Stimulated activated CD8-positive, alpha-beta memory T cell treated with anti-CD3 and anti-CD28 coated beads, Interleukin-7, amount 100 ng/mL, for 48 hours (primary cell): Measurements from ENCODE around the gene AACS.
A peak's percentile ranks its signal among the peaks of the same experiment; 100 is the strongest.
"Not testable (repeated sequence)": the region's sequence is repeated elsewhere in the genome, so short reads cannot be mapped to it uniquely, and the experiment has no call there.

Experiments
- DNase-seq, 2 donors: peaks; one replicate each; pipeline ENCODE4 v3.0.0-alpha.2; 2020; ENCODE audit warnings: low read depth in 1 of 2; ENCODE audit errors: extremely low read depth in 1 of 2

Gene AACS

DNA sequence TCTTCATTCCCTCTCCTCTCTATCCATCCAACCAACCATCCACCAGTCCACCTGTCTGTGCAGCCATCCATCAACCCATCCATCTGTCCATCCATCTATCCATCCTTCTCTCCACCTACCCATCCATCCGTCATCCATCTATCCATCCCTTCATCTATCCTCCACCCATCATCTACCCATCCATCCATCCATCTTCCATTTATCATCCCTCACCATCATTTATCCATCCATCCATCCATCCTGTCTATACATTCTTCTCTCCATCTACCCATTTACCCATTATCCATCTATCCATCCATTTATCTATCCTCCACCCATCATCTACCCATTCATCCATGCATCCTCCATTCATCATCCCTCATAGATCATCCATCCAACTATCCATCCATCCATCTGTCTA, 24.4 kb downstream of the AACS start:
- DNase-seq, result no peak

GRCh38 chr12:125090437-125090836, 25.2 kb downstream of the AACS start:
- no peak for DNase-seq

GRCh38 chr12:125091401-125091800, 26.2 kb downstream of the AACS start:
- no peak for DNase-seq

DNA sequence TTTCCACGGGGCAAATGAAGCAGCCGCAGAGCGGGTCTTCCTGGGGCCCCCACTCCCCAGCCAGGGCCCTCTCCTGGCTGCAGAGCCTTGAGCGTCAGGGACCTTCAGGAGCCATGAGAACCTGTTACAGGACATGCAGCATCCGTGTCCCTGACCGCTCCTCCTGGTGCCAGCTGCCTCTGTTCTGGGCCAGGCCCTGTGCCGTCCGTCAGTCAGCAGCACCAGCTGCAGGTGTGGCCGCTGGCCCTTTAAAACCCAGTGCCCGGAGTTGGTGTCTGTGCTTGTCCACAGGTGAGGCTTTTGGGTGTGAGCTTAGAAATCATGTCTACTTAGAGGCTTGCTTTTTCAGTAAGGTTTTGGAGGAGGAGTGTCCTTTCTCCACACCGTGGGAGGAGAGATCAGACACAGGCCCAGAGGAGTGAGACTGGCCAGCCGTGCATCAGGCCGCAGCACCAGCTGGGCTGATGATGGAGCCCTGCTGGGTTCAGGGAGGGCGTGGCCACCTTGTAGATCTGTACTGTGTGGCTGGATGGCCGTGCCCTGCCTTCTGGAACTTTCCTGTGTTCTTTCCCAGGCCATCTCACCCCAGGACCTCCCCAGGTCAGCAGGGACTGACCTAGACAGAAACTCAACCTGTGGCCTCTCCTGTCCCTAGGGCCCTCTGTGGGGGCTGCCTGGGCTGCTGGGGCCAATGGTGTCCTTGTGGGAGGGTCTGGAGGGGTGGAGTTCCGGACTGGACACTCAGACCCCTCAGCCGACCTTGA, 27.1 kb downstream of the AACS start:
- DNase-seq, result no peak

- DNase-seq, result no peak
Measured at GRCh38 chr12:125092872-125093680, 27.8 kb downstream of the AACS start.

GRCh38 chr12:125093681-125094330, 28.6 kb downstream of the AACS start:
- DNase-seq, result no peak

GRCh38 chr12:125096894-125097293, 31.7 kb downstream of the AACS start:
- DNase-seq, result no peak

DNA sequence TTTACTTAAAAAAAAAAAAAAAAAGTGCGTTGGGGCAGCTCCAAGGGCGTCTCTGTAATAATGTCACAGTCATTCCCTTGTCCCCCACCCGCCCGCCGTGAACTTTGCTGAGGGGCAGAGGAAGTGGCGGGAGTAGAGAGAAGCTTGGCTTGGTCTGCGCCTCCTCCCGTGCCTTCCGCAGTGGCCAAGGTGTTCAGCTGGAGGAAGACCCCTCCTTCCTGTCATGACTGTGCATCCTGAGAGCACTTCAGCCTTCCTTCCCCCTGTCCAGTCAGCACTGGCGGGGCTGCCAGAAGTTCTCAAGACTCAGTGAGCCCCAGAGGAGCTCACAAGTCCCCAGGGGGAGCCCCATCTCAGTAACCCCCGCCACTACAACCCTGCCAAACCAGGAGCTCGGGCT, 32.2 kb downstream of the AACS start:
- DNase-seq, result no peak

- no peak for DNase-seq
Measured at GRCh38 chr12:125098676-125099408, 33.6 kb downstream of the AACS start.

DNA sequence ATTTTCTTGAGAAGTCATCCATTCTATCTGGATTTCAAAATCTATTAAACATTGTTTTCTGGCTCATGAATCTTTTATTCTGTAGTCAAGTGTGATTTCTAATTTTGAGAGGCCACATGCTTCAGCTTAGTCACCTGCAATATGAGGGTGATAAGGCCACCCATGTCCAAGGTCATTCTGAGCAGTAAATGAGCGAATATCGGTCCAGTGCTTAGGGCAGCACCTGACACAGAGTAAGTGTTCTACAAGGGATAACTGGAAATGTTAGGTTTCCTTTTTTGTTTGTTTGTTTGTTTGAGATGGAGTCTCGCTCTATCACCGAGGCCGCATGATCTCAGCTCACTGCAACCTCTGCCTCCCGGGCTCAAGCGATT, 34.2 kb downstream of the AACS start:
- DNase-seq, result no peak

GRCh38 chr12:125100551-125101434, 35.6 kb downstream of the AACS start:
- no peak for DNase-seq

- no peak for DNase-seq
Measured at GRCh38 chr12:125104982-125105381, 39.7 kb downstream of the AACS start.

DNA sequence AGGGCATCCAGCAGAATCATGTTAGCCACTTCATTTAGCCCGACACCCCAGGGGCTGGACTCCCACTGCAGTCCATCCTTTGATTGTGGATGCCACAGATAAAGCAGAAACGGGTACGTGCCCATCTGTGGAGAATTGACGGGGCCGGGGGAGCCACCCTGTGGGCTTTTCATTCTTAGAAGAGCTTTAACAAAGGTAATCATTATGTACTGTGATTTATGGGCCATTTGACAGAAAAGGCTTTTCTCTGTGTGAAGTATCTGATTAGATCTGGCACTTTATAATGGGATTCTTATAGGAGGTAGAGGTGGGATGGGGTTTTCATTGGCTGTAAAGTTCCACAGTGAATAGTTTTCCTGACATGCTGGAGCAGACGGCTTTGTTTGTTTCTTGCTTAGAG, 40.4 kb downstream of the AACS start:
- no peak for DNase-seq

- no peak for DNase-seq
Measured at GRCh38 chr12:125110641-125111360, 45.6 kb downstream of the AACS start.

GRCh38 chr12:125111403-125111802, 46.2 kb downstream of the AACS start:
- DNase-seq, result no peak

GRCh38 chr12:125112614-125113013, 47.4 kb downstream of the AACS start:
- not testable (repeated sequence) for DNase-seq

DNA sequence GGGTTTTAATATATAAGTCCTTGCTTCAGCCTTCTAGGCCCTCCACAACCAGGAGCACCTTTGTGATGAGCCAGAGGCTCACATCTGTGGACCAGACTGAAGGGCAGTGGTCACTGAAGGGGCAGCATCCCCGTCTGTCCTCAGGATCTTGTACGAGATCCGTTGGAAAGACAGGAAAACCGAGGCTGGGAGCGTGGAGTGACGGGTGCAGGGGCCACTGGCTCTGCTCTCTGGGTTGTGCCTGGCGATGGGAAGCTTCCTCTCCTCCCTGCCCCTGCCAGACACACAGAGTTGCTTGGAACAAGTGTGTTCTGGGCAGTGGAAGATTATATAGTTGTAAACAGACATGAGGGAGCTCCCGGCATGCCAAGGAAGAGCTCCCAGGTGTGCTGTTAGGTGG, 48.0 kb downstream of the AACS start:
- DNase-seq, result no peak

- DNase-seq, result no peak
Measured at GRCh38 chr12:125113789-125114188, 48.6 kb downstream of the AACS start.

- peak in 1 of 2 donors; percentile 8 for DNase-seq
Measured at GRCh38 chr12:125114365-125115141, 49.3 kb downstream of the AACS start.
